Pericardium fibroblast (primary cell): Measurements from ENCODE around the gene KCNH2. TPM values are rescaled to one million over a fixed set of nuclear protein-coding genes. Genes with fewer than 3 reads are reported as not detected.

Experiments used
- total RNA-seq: library from RNA; depleted of rRNA; stranded (reverse); fragments of >200 nt; gene quantifications from 2 replicates; pipeline ENCODE4 v1.2.3, GENCODE V29; 2015

Gene KCNH2
- 0.12 and 0.34 TPM in 2 replicates for total RNA-seq

GRCh38 chr7:150978126-150978789 lies at the start of gene KCNH2:
KCNH2 (minus strand) TSS chr7:150978321; CDS start chr7:150977913, 408 bp downstream.

GRCh38 chr7:151024435-151025056 lies 46.4 kb upstream of the KCNH2 start, which contains the start of gene ATG9B:
ATG9B (minus strand) TSS chr7:151024494; CDS start chr7:151024423, 71 bp downstream.

GRCh38 chr7:150990416-150991186 lies 12.5 kb upstream of the KCNH2 start, which contains the start of gene NOS3:
NOS3 (plus strand) TSS chr7:150991017; CDS start chr7:150993804, 2,787 bp downstream.

Other genes starting within 250 kb of the KCNH2 start
- not detected in 2 replicates for gene GIMAP5, start 240.9 kb downstream of the KCNH2 start, total RNA-seq
- 2.2 and 12.2 TPM in 2 replicates for gene TMEM176B, start 178.0 kb downstream of the KCNH2 start, total RNA-seq
- gene TMEM176A, start 177.6 kb downstream of the KCNH2 start, total RNA-seq: 4.1 and 6.2 TPM in 2 replicates
- gene AOC1, start 125.8 kb downstream of the KCNH2 start, total RNA-seq: not detected in 2 replicates
- 2.9 and 3.5 TPM in 2 replicates for gene NOS3, start 12.7 kb upstream of the KCNH2 start, total RNA-seq
- gene ATG9B, start 46.2 kb upstream of the KCNH2 start, total RNA-seq: 0.12 TPM in 1 of 2 replicates, not detected in the other
- gene ABCB8, start 50.1 kb upstream of the KCNH2 start, total RNA-seq: 21.6 and 30.9 TPM in 2 replicates
- 0.17 and 0.47 TPM in 2 replicates for gene ASIC3, start 70.2 kb upstream of the KCNH2 start, total RNA-seq
- gene CDK5, start 79.6 kb upstream of the KCNH2 start, total RNA-seq: 11.8 and 15.2 TPM in 2 replicates
- 111 and 200 TPM in 2 replicates for gene SLC4A2, start 81.3 kb upstream of the KCNH2 start, total RNA-seq
- 72.9 and 100 TPM in 2 replicates for gene FASTK, start 102.5 kb upstream of the KCNH2 start, total RNA-seq
- gene TMUB1, start 105.2 kb upstream of the KCNH2 start, total RNA-seq: 44.2 and 46.4 TPM in 2 replicates
- gene AGAP3, start 108.2 kb upstream of the KCNH2 start, total RNA-seq: 28.1 and 37.1 TPM in 2 replicates
- not detected in 2 replicates for gene GBX1, start 189.4 kb upstream of the KCNH2 start, total RNA-seq
- gene ASB10, start 208.9 kb upstream of the KCNH2 start, total RNA-seq: not detected in 2 replicates
- gene H2BK1, start 232.2 kb upstream of the KCNH2 start, total RNA-seq: not detected in 2 replicates
- gene ABCF2, start 248.9 kb upstream of the KCNH2 start, total RNA-seq: 34.2 and 43.7 TPM in 2 replicates